Body of pancreas (tissue), 4 donors: Measurements from ENCODE around the gene DNAJB13. TPM values are rescaled to one million over a fixed set of nuclear protein-coding genes. Genes with fewer than 3 reads are reported as not detected.

ENCODE experiments used
- ATAC-seq: fragments of 150-250 bp; one replicate; pipeline ENCODE4 v1.9.1; 2016
- DNase-seq, 4 donors: peaks; one replicate each; pipeline ENCODE4 v3.0.0-alpha.2; 2019
- H3K27ac ChIP-seq, 4 donors: fragments of 200-600 bp; sonication (generic); 1 replicate in 3 of 4; 2 replicates in 1 of 4; pipeline versions ENCODE4 v1.5.1 to v1.6.1; 2016 to 2019; ENCODE audit warnings: mild to moderate bottlenecking in 1 of 4, mixed read lengths in 1 of 4, moderate library complexity in 1 of 4
- H3K27me3 ChIP-seq, 2 donors: fragments of 200-600 bp; sonication (generic); one replicate each; pipeline ENCODE4 v1.6.0; 2016; ENCODE audit warnings: mild to moderate bottlenecking in 1 of 2
- H3K36me3 ChIP-seq, 2 donors: fragments of 200-600 bp; sonication (generic); replicated peaks in 1 of 2; 2 replicates each; pipeline ENCODE4 v1.5.1; 2016; ENCODE audit warnings: low read depth in 2 of 2; ENCODE audit not compliant: insufficient read depth in 1 of 2
- H3K4me1 ChIP-seq: fragments of 200-600 bp; sonication (generic); one replicate; pipeline ENCODE4 v1.6.0; 2016
- H3K4me3 ChIP-seq, 2 donors: fragments of 200-600 bp; sonication (generic); 1 replicate in 1 of 2; 2 replicates in 1 of 2; pipeline ENCODE4 v1.5.1; 2016 to 2019
- H3K9me3 ChIP-seq, 3 donors: fragments of 200-600 bp; sonication (generic); 1 replicate in 2 of 3; 2 replicates in 1 of 3; pipeline ENCODE4 v1.5.1; 2016
- POLR2A ChIP-seq, 3 donors: fragments of 450-650 bp; IDR thresholded peaks; one replicate each; pipeline ENCODE4 v1.6.1; 2016; ENCODE audit warnings: antibody characterized with exemption in 3 of 3, mild to moderate bottlenecking in 2 of 3
- WGBS, 2 donors: methylation state at CpG; one replicate each; pipeline ENCODE4 v1.1.5; 2017; 5-methylcytosine and 5-hydroxymethylcytosine counted together
- intact Hi-C: fragments of 100-400 bp; cut with DNase I; formaldehyde crosslinking; loops from one replicate; pipeline ENCODE4 v1.15.1; 2023
- total RNA-seq, 2 donors: library from RNA; depleted of rRNA; stranded (reverse); fragments of >200 nt; gene quantifications; one replicate each; pipeline ENCODE4 v1.1.0, GENCODE V29; 2016
- TF ChIP-seq, protein P1 (sequence below), 7 experiments: fragments of 450-650 bp in 4 of 7; fragments of 200-600 bp in 3 of 7; sonication (generic) in 3 of 7; IDR thresholded peaks; one replicate each; pipeline ENCODE4 v1.5.1; 2016 to 2019; ENCODE audit warnings: antibody characterized with exemption in 7 of 7

The DNAJB13 gene
- total RNA-seq, 2 donors from 2014 or later: 0.78 TPM; not detected in 1

DNA sequence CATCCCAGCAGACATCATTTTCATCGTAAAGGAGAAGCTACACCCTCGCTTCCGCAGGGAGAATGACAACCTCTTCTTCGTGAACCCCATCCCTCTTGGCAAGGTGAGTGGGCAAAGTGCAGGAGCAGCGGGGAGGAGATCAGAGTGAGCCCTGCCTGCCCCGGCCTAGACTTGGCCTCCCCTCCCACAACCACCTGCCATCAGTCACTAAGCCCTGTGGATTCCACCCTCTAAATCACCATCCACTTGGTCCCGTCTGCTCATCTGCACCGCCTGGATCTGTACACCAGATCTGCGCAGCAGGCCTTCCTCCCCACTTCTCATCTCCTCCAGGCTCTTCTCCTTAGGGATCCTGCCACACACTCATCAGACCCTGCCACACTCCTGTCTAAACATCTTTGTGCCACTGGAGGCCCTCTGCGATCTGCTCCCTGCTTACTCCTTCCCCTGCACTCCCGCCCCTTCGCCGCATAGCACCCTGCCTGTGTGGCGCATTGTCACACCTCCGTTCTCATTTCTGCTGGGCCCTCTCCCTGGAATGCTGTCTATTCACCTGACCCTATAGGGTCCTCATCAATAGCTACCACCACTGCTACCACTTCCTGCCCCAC is 17.6 kb downstream of the DNAJB13 start:
- Histone ChIP-seq H3K36me3 (no peaks in the 10 kb centered on the region), H3K9me3 (no peaks in the 10 kb centered on the region), H3K4me3 (no peak overlapping the region), H3K27me3 (no peaks in the 10 kb centered on the region), H3K4me1 (no peaks in the 10 kb centered on the region), H3K27ac (no peak overlapping the region)
- 85 to 93% methylated on average over 15 of the region's 15 CpGs for WGBS, 2 donors
- TF ChIP-seq, protein P1, sequence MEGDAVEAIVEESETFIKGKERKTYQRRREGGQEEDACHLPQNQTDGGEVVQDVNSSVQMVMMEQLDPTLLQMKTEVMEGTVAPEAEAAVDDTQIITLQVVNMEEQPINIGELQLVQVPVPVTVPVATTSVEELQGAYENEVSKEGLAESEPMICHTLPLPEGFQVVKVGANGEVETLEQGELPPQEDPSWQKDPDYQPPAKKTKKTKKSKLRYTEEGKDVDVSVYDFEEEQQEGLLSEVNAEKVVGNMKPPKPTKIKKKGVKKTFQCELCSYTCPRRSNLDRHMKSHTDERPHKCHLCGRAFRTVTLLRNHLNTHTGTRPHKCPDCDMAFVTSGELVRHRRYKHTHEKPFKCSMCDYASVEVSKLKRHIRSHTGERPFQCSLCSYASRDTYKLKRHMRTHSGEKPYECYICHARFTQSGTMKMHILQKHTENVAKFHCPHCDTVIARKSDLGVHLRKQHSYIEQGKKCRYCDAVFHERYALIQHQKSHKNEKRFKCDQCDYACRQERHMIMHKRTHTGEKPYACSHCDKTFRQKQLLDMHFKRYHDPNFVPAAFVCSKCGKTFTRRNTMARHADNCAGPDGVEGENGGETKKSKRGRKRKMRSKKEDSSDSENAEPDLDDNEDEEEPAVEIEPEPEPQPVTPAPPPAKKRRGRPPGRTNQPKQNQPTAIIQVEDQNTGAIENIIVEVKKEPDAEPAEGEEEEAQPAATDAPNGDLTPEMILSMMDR (IDR thresholded peaks at IDR 0.05): no peak
- no peak for TF ChIP-seq POLR2A (IDR thresholded peaks at IDR 0.05)
- ATAC-seq: no peak
- intact Hi-C loops: loop anchor here (10.0 kb wide), 1 partner anchor 196 kb away; no protein-coding TSS in a partner anchor
- DNase-seq: no peak

DNA sequence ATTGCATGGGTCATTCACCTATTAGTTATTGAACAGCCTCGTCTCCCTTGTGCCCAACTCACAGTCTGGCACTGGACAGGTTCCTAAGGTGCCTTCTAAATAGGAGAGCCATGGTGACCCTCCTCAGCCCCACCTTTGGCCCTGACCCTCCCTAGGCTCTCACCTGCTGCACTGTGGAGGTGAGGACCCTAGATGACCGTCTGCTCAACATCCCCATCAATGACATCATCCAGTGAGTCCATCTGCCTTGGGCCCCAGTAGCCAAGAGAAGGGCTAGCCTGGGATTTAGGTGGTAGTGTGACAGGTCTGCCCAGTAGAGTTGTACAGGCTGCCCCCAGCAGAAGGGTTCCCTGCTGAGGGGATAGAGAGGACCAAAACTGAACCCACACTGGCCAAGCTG is 18.3 kb downstream of the DNAJB13 start:
- DNase-seq (no peak), ATAC-seq (no peak)
- TF ChIP-seq POLR2A (IDR thresholded peaks at IDR 0.05): no peak
- TF ChIP-seq, protein P1 (IDR thresholded peaks at IDR 0.05): no peak
- no peaks in the 10 kb centered on the region for H3K9me3 ChIP-seq
- H3K27me3 ChIP-seq: no peaks in the 10 kb centered on the region
- H3K4me3 ChIP-seq: no peak overlapping the region
- H3K36me3 ChIP-seq: no peaks in the 10 kb centered on the region
- 63 to 67% methylated on average over 2 of the region's 2 CpGs for WGBS, 2 donors
- intact Hi-C loops: loop anchor here (10.0 kb wide), 1 partner anchor 196 kb away; no protein-coding TSS in a partner anchor
- H3K27ac ChIP-seq: no peak overlapping the region
- H3K4me1 ChIP-seq: no peaks in the 10 kb centered on the region

DNA sequence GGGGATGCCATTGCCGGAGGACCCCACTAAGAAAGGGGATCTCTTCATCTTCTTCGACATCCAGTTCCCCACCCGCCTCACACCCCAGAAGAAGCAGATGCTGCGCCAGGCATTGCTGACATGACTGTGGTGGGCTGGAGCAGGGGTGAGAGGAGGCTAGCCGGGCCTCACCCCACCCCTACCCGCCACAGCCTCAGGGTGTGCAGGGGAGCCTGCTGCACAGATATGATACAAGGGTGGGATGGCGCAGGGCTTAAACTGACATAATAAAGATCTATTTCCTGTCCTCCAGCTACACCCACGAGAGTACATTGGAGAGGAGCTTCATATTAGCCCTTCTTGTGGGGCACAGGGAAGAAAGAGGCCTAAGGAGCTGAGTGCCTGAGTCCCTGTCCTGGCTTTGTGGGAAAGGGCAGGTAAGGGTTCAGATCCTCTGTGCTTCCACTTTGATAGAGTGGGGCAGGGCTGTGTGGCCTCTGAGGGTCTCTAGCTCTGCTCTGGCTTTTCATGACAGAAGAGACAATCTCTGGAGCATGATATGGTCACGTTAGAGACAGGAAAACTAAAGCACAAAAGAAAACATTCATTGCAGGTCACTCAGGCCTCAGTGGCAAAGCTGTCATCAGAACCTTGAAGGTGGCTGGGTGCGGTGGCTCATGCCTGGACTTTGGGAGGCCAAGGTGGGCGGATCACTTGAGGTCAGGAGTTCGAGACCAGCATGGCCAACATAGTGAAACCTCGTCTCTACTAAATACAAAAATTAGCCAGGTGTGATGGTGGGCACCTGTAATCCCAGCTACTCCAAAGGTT is 19.4 kb downstream of the DNAJB13 start:
- Histone ChIP-seq H3K4me1 (no peaks in the 10 kb centered on the region), H3K27me3 (no peaks in the 10 kb centered on the region), H3K27ac (no peak overlapping the region), H3K4me3 (no peak overlapping the region), H3K9me3 (no peaks in the 10 kb centered on the region), H3K36me3 (no peaks in the 10 kb centered on the region)
- TF ChIP-seq POLR2A (IDR thresholded peaks at IDR 0.05): no peak
- TF ChIP-seq, protein P1 (IDR thresholded peaks at IDR 0.05): no peak
- no peak for DNase-seq
- intact Hi-C loops: loop anchor here (10.0 kb wide), 1 partner anchor 195 kb away; no protein-coding TSS in a partner anchor
- ATAC-seq: no peak
- 77 to 85% methylated on average over 9 to 13 of the region's 13 CpGs for WGBS, 2 donors

DNA sequence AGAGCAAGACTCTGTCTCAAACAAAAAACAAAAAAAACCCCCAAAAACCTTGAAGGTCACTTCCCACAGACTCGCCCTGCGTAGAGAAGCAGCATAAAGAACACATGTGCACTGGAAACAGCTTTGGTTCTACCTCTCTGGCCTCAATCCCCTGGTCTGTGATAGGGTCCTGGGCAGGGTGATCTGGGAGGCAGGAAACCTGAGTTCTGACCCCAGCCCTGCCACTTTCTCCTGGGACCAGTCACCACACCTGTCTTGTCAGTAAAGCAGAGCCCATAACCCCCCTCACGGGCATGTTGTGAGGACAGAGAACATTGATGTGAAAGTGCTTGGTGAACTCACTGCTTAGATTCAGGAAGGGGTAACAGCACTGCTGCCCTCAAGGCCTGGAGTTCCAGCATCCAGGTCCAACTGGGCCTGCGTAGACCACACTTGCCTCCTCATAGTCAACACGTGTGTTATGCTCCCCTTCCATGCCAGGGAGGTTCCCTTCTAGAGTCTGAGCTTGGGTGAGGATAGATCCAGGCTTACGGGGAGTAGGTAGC is 20.4 kb downstream of the DNAJB13 start:
- intact Hi-C loops: no loop called here
- no peak for DNase-seq

More for the DNA sequence above, 20.4 kb downstream of the DNAJB13 start:
- TF ChIP-seq, protein P1 (IDR thresholded peaks at IDR 0.05): no peak
- TF ChIP-seq POLR2A (IDR thresholded peaks at IDR 0.05): peak in 1 of 3 donors; percentile 6
- no peak for ATAC-seq
- Histone ChIP-seq H3K36me3 (no peaks in the 10 kb centered on the region), H3K9me3 (no peaks in the 10 kb centered on the region), H3K27ac (no peak overlapping the region), H3K4me3 (no peak overlapping the region), H3K4me1 (no peaks in the 10 kb centered on the region), H3K27me3 (no peaks in the 10 kb centered on the region)
- WGBS, 2 donors: 82 to 90% methylated on average over 4 to 6 of the region's 6 CpGs
